RWPE1 (cell line): ENCODE measurements around the gene OR6B1.

Experiments used
- CTCF ChIA-PET: fragments of 350-600 bp; sonication (Branson Sonifier 250); formaldehyde crosslinking; extraction: SDS; loops from one replicate; lab custom pipeline; 2021; lab: Yijun Ruan, JAX
- POLR2A ChIA-PET: fragments of 400-600 bp; formaldehyde crosslinking; extraction: SDS; loops from one replicate; lab custom pipeline; 2020; ENCODE audit warnings: antibody characterized with exemption; ENCODE audit not compliant: low non-redundant PET; lab: Yijun Ruan, JAX
- DNase-seq: peaks from one replicate; pipeline ENCODE4 v3.0.0; 2012; ENCODE audit warnings: low spot score
- H3K27ac ChIP-seq: fragments of 450-650 bp; 2 replicates; pipeline ENCODE4 v1.5.1; 2017
- TF ChIP-seq, protein P1 (sequence below): fragments of 450-650 bp; conservative IDR thresholded peaks from 2 replicates; pipeline ENCODE4 v1.5.1; 2017; ENCODE audit warnings: low read depth, mild to moderate bottlenecking

OR6B1 gene

DNA sequence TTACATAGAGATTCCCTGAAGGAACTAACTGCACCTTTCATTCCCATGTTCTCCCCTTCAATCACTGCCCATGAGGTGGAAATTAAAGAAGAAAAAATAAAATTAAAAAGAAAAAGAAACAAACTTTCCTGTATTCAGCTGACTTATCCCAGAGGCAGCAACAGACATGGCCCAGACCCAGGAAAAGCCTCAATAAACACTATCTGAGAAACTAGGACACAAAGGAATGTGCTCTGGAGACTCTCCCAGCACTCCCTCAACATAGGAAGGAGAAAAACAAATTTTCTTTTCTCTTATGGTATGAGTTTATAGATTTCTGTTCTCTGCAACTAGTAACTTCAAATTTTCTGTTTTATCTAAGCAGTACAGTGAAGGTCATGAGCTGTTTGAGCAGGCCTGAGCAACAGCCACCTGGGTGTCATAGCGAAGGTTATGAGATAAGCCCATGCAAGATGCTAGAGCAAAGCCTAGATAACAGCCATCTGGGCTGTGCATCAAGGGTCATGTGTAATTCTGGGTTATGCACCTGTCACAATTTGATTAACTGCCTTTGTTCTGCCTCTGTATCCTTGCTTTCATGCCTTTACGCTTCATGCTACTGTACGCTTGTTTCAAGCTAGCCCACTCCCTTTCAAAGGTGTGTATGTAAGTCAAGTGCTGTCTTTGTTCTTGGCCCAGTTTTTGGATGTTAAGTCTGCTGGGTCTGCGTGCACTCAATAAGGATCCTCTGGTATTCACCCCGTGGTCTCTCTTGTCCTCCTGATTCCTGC is 11.0 kb upstream of the OR6B1 start:
- no peak overlapping the region for H3K27ac ChIP-seq
- TF ChIP-seq, protein P1, sequence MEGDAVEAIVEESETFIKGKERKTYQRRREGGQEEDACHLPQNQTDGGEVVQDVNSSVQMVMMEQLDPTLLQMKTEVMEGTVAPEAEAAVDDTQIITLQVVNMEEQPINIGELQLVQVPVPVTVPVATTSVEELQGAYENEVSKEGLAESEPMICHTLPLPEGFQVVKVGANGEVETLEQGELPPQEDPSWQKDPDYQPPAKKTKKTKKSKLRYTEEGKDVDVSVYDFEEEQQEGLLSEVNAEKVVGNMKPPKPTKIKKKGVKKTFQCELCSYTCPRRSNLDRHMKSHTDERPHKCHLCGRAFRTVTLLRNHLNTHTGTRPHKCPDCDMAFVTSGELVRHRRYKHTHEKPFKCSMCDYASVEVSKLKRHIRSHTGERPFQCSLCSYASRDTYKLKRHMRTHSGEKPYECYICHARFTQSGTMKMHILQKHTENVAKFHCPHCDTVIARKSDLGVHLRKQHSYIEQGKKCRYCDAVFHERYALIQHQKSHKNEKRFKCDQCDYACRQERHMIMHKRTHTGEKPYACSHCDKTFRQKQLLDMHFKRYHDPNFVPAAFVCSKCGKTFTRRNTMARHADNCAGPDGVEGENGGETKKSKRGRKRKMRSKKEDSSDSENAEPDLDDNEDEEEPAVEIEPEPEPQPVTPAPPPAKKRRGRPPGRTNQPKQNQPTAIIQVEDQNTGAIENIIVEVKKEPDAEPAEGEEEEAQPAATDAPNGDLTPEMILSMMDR = no peak
- ChIA-PET CTCF (interaction anchor here (0.7 kb wide), 1 partner anchor 37 kb away, joined by 3 read pairs; no protein-coding TSS in a partner anchor), POLR2A (no interaction called here)
- DNase-seq = no peak

DNA sequence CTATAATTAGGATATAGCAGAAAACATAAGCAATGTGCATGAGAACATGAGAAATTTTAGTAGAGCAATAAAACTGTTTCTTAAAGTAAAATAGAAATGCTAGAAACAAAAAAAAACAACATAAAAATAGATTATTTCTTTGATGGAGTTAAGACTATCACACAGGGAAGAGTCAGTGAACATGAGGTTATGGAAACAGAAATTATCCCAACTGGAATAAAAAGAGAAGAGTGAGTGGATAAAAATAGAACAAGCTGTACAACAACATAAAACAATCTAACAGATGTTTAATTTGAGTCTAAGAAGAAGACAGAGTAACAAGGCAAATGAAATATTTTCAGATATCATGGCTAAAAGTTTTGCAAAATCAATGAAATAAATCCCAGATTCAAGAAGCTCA is 7.5 kb upstream of the OR6B1 start:
- DNase-seq = no peak
- ChIA-PET POLR2A (no interaction called here), CTCF (no interaction called here)
- no peak overlapping the region for H3K27ac ChIP-seq
- TF ChIP-seq, protein P1 = no peak

DNA sequence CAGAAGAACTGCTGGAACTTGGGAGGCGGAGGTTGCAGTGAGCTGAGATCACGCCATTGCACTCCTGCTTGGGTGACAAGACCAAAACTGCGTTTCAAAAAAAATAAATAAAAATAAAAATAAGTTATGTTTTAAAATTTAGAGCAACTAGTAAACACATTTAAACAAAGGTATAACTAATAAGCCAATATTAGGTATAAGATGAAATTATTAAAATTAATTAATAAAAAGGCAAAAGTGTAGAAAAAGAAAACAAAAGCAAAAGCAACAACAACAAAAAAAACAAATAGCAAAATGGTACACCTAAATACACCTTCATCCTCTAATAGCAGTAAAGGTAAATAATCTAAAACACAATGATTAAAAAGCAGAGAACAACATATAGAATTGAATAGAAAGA is 6.2 kb upstream of the OR6B1 start:
- POLR2A ChIA-PET = no interaction called here
- TF ChIP-seq, protein P1 = no peak
- no peak for DNase-seq
- CTCF ChIA-PET = no interaction called here
- no peak overlapping the region for H3K27ac ChIP-seq

DNA sequence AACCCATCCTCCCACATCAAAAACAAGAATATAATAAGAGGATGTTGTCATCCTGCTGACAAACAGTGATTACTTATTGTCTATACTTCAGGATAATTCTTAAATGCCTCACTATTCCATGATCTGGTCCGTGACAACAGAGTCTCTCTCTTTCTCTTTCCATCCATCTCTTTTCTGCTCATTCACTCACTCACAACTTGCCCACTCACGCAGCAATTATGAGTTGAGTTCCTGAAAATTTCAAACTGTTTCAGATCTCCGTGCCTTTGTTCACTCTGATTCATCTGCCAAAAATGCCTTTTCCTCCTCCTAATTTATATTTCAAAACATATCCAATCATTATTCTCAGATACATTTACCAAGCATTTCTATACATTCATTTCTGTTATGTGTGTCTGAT is 1.4 kb downstream of the OR6B1 start:
- H3K27ac ChIP-seq = no peak overlapping the region
- ChIA-PET POLR2A (no interaction called here), CTCF (no interaction called here)
- DNase-seq = no peak
- TF ChIP-seq, protein P1 = no peak

DNA sequence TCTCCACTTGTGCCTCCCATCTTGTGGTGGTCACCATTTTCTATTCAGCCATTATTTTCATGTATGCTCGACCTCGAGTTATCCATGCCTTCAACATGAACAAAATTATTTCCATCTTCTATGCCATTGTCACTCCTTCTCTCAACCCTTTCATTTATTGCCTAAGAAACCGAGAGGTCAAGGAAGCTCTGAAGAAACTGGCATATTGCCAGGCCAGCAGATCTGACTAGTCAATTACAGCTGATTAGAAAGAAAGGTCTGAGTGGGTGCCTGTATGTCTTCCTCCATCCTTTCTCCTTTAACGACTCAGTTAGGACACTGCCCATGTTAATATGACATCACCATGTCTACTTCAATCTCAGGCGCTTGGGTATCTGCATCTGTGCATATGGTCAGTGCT is 4.6 kb downstream of the OR6B1 start:
- no peak overlapping the region for H3K27ac ChIP-seq
- POLR2A ChIA-PET = no interaction called here
- CTCF ChIA-PET = no interaction called here
- no peak for DNase-seq
- TF ChIP-seq, protein P1 = no peak

DNA sequence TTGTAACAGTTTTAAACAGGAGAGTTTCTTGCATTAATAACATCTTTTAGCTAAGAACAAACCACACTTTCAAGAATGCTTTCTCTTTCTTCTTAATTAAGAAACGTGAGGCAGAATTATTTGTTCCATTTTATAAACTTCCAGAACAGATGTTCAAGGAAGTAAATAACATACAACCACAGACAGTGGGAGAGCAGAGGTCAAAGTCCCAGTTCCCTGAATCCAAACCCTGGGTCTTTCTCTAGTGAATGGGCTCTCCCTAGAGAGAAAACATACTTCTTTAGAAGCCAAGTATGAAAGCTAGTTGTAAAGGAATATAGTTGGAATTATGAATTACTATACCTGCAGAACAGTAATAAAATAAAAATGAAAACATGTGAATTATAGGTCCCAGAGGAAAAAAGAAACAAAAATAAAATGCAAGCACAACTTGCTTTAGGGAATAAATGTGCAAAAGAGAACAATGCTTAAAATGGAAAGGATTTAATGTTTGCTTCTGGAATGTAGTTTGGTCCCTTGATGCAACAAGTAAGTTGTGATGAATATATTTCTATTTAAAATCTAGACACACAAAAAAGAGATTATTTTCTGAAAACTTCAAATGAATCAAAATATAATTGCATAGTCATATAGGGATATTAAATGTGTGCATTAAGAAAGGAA is 6.0 kb downstream of the OR6B1 start:
- ChIA-PET CTCF (no interaction called here), POLR2A (no interaction called here)
- TF ChIP-seq, protein P1 = no peak
- H3K27ac ChIP-seq = no peak overlapping the region
- DNase-seq = no peak
